GM19099 (cell line): ENCODE results near the gene CPNE8.

Experiments
- POLR2A ChIP-seq: IDR thresholded peaks from 3 replicates; pipeline ENCODE4 v1.6.1; 2011; ENCODE audit warnings: low read depth; ENCODE audit not compliant: insufficient read length; ENCODE audit errors: extremely low read depth

CPNE8 gene

GRCh38 chr12:38682521-38682920 is 222.9 kb downstream of the CPNE8 start:
- no peak for TF ChIP-seq POLR2A

GRCh38 chr12:38669530-38669929 is 235.9 kb downstream of the CPNE8 start:
- no peak for TF ChIP-seq POLR2A

- no peak for TF ChIP-seq POLR2A
Observed at GRCh38 chr12:38669081-38669480, 236.3 kb downstream of the CPNE8 start.

- no peak for TF ChIP-seq POLR2A
Observed at GRCh38 chr12:38666425-38666824, 239.0 kb downstream of the CPNE8 start.

GRCh38 chr12:38664661-38665269 is 240.6 kb downstream of the CPNE8 start:
- TF ChIP-seq POLR2A: no peak

GRCh38 chr12:38662829-38663228 is 242.6 kb downstream of the CPNE8 start:
- TF ChIP-seq POLR2A: no peak

- no peak for TF ChIP-seq POLR2A
Observed at GRCh38 chr12:38653650-38654049, 251.7 kb downstream of the CPNE8 start.

GRCh38 chr12:38648813-38649212 is 256.6 kb downstream of the CPNE8 start:
- TF ChIP-seq POLR2A: no peak

GRCh38 chr12:38646146-38646545 is 259.2 kb downstream of the CPNE8 start:
- TF ChIP-seq POLR2A: no peak

- no peak for TF ChIP-seq POLR2A
Observed at GRCh38 chr12:38639625-38640024, 265.8 kb downstream of the CPNE8 start.

- TF ChIP-seq POLR2A: no peak
Observed at GRCh38 chr12:38638401-38638800, 267.0 kb downstream of the CPNE8 start.

GRCh38 chr12:38633511-38633910 is 271.9 kb downstream of the CPNE8 start:
- no peak for TF ChIP-seq POLR2A

- TF ChIP-seq POLR2A: no peak
Observed at GRCh38 chr12:38629064-38629463, 276.3 kb downstream of the CPNE8 start.

GRCh38 chr12:38628288-38628687 is 277.1 kb downstream of the CPNE8 start:
- no peak for TF ChIP-seq POLR2A

- TF ChIP-seq POLR2A: no peak
Observed at GRCh38 chr12:38625306-38625705, 280.1 kb downstream of the CPNE8 start.

- peak; percentile 28 for TF ChIP-seq POLR2A
Observed at GRCh38 chr12:38614171-38614570, 291.2 kb downstream of the CPNE8 start.

GRCh38 chr12:38610808-38611350 is 294.5 kb downstream of the CPNE8 start:
- no peak for TF ChIP-seq POLR2A
